ENCODE measurements around the gene GTF2H4. TPM values are rescaled to one million over a fixed set of nuclear protein-coding genes. Genes with fewer than 3 reads are reported as not detected.
"Not testable (repeated sequence)": the region's sequence is repeated elsewhere in the genome, so short reads cannot be mapped to it uniquely, and the experiment has no call there.

The GTF2H4 gene
- total and polyA plus RNA-seq, 8 donors = 3.9 to 67.4 (median 13.0) TPM

DNA sequence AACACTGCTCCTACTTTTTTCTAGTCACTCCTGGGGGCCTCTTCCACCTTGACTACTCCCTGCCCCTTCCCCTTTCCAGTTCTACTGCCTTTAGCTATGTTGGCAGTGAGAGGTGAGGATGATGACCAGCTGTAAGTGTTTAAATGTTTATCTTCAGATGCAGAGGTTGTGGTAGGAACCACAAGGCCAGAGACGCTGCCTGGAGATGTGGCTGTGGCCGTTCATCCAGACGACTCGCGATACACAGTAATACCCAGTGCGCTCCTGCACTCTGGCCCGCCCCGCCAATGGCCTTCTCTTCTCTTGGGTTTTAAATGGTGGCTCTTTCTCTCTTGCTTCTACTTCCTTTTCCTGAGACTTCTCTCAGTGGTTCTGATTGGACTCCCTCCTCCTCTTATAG is 10.7 kb downstream of the GTF2H4 start:
- peaks cover 18 to 33% (median 22%) of the 10 kb centered on the region in 4 donors for H3K4me1 ChIP-seq
- intact Hi-C loops (cut with DNase I; ENCODE audit: low total_unique reads) = no loop called here
- TF ChIP-seq EP300 (IDR thresholded peaks at IDR 0.05) (no peak), POLR2A (IDR thresholded peaks at IDR 0.05) (no peak), POLR2AphosphoS5 (IDR thresholded peaks at IDR 0.05) (no peak)
- TF ChIP-seq, protein P1, sequence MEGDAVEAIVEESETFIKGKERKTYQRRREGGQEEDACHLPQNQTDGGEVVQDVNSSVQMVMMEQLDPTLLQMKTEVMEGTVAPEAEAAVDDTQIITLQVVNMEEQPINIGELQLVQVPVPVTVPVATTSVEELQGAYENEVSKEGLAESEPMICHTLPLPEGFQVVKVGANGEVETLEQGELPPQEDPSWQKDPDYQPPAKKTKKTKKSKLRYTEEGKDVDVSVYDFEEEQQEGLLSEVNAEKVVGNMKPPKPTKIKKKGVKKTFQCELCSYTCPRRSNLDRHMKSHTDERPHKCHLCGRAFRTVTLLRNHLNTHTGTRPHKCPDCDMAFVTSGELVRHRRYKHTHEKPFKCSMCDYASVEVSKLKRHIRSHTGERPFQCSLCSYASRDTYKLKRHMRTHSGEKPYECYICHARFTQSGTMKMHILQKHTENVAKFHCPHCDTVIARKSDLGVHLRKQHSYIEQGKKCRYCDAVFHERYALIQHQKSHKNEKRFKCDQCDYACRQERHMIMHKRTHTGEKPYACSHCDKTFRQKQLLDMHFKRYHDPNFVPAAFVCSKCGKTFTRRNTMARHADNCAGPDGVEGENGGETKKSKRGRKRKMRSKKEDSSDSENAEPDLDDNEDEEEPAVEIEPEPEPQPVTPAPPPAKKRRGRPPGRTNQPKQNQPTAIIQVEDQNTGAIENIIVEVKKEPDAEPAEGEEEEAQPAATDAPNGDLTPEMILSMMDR (IDR thresholded peaks at IDR 0.05) = no peak
- no peaks in the 10 kb centered on the region for H3K27me3 ChIP-seq
- no peak for DNase-seq
- H3K9me3 ChIP-seq = no peaks in the 10 kb centered on the region
- WGBS, 5 donors = 87 to 97% (median 96%) methylated on average over 8 of the region's 8 CpGs
- H3K36me3 ChIP-seq = peaks cover 52 to 73% (median 72%) of the 10 kb centered on the region in 4 donors
- no peak overlapping the region for H3K4me3 ChIP-seq
- no peak overlapping the region for H3K27ac ChIP-seq

DNA sequence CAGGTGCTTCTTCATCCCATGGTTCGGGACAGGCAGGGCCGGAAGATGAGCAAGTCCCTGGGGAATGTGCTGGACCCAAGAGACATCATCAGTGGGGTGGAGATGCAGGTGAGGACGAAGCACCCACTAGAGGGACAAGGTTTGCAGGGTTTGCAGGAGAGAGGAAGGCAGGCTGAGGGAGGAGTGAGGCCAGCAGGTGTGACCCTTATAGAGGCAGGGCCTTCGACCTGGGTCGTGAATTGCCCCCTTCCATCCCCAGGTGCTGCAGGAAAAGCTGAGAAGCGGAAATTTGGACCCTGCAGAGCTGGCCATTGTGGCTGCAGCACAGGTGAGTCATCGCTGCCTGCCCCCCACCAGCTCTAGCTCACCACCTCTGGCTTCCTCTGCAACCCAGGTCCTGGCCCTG is 14.4 kb downstream of the GTF2H4 start:
- intact Hi-C loops (cut with DNase I; ENCODE audit: low total_unique reads) = loop anchor here (5.0 kb wide), 1 partner anchor 155 kb away; no protein-coding TSS in a partner anchor
- no peak overlapping the region for H3K27ac ChIP-seq

DNA sequence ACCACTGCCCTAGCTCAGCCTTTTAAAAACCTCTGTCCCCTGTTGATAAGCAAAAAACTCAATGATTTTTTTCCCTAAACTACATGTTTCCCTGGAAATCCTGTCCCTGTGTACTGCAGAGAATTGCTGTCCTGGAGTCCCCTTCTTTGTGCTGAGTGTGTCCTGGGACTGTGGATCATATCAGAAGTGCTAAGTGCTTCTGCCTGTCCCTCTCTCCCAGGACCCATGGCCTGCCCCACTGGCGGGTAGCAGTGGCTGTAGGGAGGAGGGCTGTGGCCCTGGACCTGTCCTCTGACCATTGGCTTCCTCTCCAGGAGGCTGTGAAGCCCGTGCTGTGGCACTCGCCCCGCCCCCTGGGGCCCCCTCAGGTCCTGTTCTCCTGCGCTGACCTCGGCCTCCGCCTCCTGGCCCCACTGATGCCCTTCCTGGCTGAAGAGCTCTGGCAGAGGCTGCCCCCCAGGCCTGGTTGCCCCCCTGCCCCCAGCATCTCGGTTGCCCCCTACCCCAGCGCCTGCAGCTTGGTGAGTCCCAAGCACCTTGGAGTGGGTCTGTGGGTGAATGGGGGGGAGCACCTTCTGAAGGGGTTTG is 16.1 kb downstream of the GTF2H4 start:
- Histone ChIP-seq H3K4me1 (peaks cover 0 to 12% (median 0%) of the 10 kb centered on the region in 4 donors), H3K36me3 (peaks cover 61 to 92% (median 80%) of the 10 kb centered on the region in 4 donors)
- not testable (repeated sequence) for H3K27me3 ChIP-seq, H3K4me3 ChIP-seq, H3K9me3 ChIP-seq, H3K27ac ChIP-seq, DNase-seq
- intact Hi-C loops (cut with DNase I; ENCODE audit: low total_unique reads) = loop anchor here (5.0 kb wide), 1 partner anchor 153 kb away; no protein-coding TSS in a partner anchor
- 81 to 100% (median 86%) methylated on average over 1 to 9 of the region's 9 CpGs for WGBS, 5 donors

More for the DNA sequence above, 14.4 kb downstream of the GTF2H4 start:
- 88 to 97% (median 90%) methylated on average over 6 to 7 of the region's 7 CpGs for WGBS, 5 donors
- peaks cover 72 to 100% (median 97%) of the 10 kb centered on the region in 4 donors for H3K36me3 ChIP-seq
- H3K9me3 ChIP-seq = no peaks in the 10 kb centered on the region
- H3K27me3 ChIP-seq = no peaks in the 10 kb centered on the region
- H3K4me1 ChIP-seq = peaks cover 0 to 12% (median 0%) of the 10 kb centered on the region in 4 donors
- H3K4me3 ChIP-seq = no peak overlapping the region
- no peak for DNase-seq
- TF ChIP-seq EP300 (IDR thresholded peaks at IDR 0.05) = no peak
- TF ChIP-seq, protein P1 (IDR thresholded peaks at IDR 0.05) = no peak
- no peak for TF ChIP-seq POLR2A (IDR thresholded peaks at IDR 0.05)
- TF ChIP-seq POLR2AphosphoS5 (IDR thresholded peaks at IDR 0.05) = no peak

DNA sequence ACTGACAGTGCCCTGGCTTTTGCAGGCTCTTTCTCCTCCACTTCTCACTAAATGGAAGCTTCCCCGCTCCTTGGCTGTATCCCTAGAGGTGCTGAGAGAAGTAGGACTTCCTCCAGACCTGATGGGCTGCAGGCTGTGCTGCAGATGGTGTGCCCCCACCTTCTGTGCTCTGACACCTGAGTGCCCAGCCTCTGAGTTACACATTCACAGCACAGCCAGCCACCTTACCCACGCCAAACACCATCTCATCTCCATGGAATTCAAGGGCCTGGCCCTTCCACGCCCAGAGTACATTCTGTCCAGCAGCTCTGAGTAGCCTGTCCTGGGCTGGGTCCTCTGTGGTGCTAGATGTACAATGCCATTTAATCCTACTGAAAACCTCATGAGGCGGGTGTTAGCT is 18.6 kb downstream of the GTF2H4 start:
- Histone ChIP-seq H3K9me3 (peaks cover 3 to 10% (median 10%) of the 10 kb centered on the region in 4 donors), H3K27me3 (no peaks in the 10 kb centered on the region), H3K4me1 (peaks cover 0 to 17% (median 2%) of the 10 kb centered on the region in 4 donors), H3K27ac (peak overlapping the region in 4 of 5 donors; percentile 51 to 75 (median 58)), H3K36me3 (peaks cover 40 to 67% (median 55%) of the 10 kb centered on the region in 4 donors), H3K4me3 (no peak overlapping the region)
- intact Hi-C loops (cut with DNase I; ENCODE audit: low total_unique reads) = no loop called here
- TF ChIP-seq EP300 (IDR thresholded peaks at IDR 0.05) (no peak), POLR2AphosphoS5 (IDR thresholded peaks at IDR 0.05) (peak in 2 of 3 donors; percentile 32 to 60), POLR2A (IDR thresholded peaks at IDR 0.05) (no peak)
- TF ChIP-seq, protein P1 (IDR thresholded peaks at IDR 0.05) = no peak
- 67 to 78% (median 70%) methylated on average over 4 of the region's 4 CpGs for WGBS, 5 donors
- DNase-seq = peak in 1 of 2 donors; percentile 76

DNA sequence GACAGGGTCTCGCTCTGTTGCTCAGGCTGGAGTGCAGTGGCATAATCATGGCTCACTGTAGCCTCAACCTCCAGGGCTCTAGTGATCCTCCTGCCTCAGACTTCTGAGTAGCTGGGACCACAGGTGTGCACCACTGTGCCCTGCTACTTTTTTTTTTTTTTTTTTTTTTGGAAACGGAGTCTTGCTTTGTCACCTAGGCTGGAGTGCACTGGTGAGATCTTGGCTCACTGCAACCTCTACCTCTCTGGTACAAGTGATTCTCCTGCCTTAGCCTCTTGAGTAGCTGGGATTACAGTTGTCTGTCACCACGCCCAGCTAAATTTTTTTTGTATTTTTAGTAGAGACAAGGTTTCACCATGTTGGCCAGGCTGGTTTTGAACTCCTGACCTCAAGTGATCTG is 19.1 kb downstream of the GTF2H4 start:
- H3K9me3 ChIP-seq = peaks cover 3 to 10% (median 10%) of the 10 kb centered on the region in 4 donors
- DNase-seq; intact Hi-C loops (cut with DNase I; ENCODE audit: low total_unique reads); H3K27me3 ChIP-seq; H3K4me3 ChIP-seq: not testable (repeated sequence)
- peaks cover 0 to 21% (median 4%) of the 10 kb centered on the region in 4 donors for H3K4me1 ChIP-seq
- H3K36me3 ChIP-seq = peaks cover 36 to 63% (median 50%) of the 10 kb centered on the region in 4 donors
- H3K27ac ChIP-seq = peak overlapping the region in 4 of 5 donors; percentile 51 to 75 (median 58)
- 86 to 99% (median 95%) methylated on average over 3 of the region's 3 CpGs for WGBS, 5 donors
